Measurements from ENCODE around the gene PIH1D2.
"Not testable (repeated sequence)": the region's sequence is repeated elsewhere in the genome, so short reads cannot be mapped to it uniquely, and the experiment has no call there.

The PIH1D2 gene

GRCh38 chr11:112100462-112100861 is 26.6 kb upstream of the PIH1D2 start:
- H3K9me3 ChIP-seq (ENCODE audit: control insufficient read depth, insufficient read depth, low read length): no peaks in the 10 kb centered on the region
- H3K27ac ChIP-seq (ENCODE audit: low read length): no peak overlapping the region
- no CpG with 5 or more reads among the region's 2 CpGs for WGBS (ENCODE audit: insufficient coverage, insufficient read length)
- H3K4me3 ChIP-seq (ENCODE audit: low read length): no peak overlapping the region
- H3K36me3 ChIP-seq (ENCODE audit: control insufficient read depth, insufficient read depth, low read length): peaks cover 4% of the 10 kb centered on the region; the same call in 1 of the 2 replicates
- DNase-seq (ENCODE audit: low read depth, low spot score): no peak
- H3K27me3 ChIP-seq (ENCODE audit: control insufficient read depth, insufficient read depth, low read length): no peaks in the 10 kb centered on the region
- no peaks in the 10 kb centered on the region for H3K4me1 ChIP-seq (ENCODE audit: control insufficient read depth, insufficient read depth, low read length)

GRCh38 chr11:112097734-112098528 is 24.1 kb upstream of the PIH1D2 start:
- peaks cover 4% of the 10 kb centered on the region; the same call in 1 of the 2 replicates for H3K36me3 ChIP-seq (ENCODE audit: control insufficient read depth, insufficient read depth, low read length)
- WGBS (ENCODE audit: insufficient coverage, insufficient read length): no CpG with 5 or more reads among the region's 11 CpGs
- H3K4me1 ChIP-seq (ENCODE audit: control insufficient read depth, insufficient read depth, low read length): no peaks in the 10 kb centered on the region
- H3K9me3 ChIP-seq (ENCODE audit: control insufficient read depth, insufficient read depth, low read length): no peaks in the 10 kb centered on the region
- H3K27ac ChIP-seq (ENCODE audit: low read length): no peak overlapping the region
- no peaks in the 10 kb centered on the region for H3K27me3 ChIP-seq (ENCODE audit: control insufficient read depth, insufficient read depth, low read length)
- H3K4me3 ChIP-seq (ENCODE audit: low read length): no peak overlapping the region
- no peak for DNase-seq (ENCODE audit: low read depth, low spot score)

- no peaks in the 10 kb centered on the region for H3K9me3 ChIP-seq (ENCODE audit: control insufficient read depth, insufficient read depth, low read length)
- H3K27me3 ChIP-seq (ENCODE audit: control insufficient read depth, insufficient read depth, low read length): no peaks in the 10 kb centered on the region
- DNase-seq (ENCODE audit: low read depth, low spot score): no peak
- peaks cover 4% of the 10 kb centered on the region; the same call in 1 of the 2 replicates for H3K36me3 ChIP-seq (ENCODE audit: control insufficient read depth, insufficient read depth, low read length)
- H3K27ac ChIP-seq (ENCODE audit: low read length): no peak overlapping the region
- no peaks in the 10 kb centered on the region for H3K4me1 ChIP-seq (ENCODE audit: control insufficient read depth, insufficient read depth, low read length)
- no peak overlapping the region for H3K4me3 ChIP-seq (ENCODE audit: low read length)
Measured at GRCh38 chr11:112096194-112096593, 22.4 kb upstream of the PIH1D2 start.

- WGBS (ENCODE audit: insufficient coverage, insufficient read length): no CpG with 5 or more reads among the region's 2 CpGs
- H3K36me3 ChIP-seq (ENCODE audit: control insufficient read depth, insufficient read depth, low read length); H3K27ac ChIP-seq (ENCODE audit: low read length); H3K9me3 ChIP-seq (ENCODE audit: control insufficient read depth, insufficient read depth, low read length); H3K4me1 ChIP-seq (ENCODE audit: control insufficient read depth, insufficient read depth, low read length); DNase-seq (ENCODE audit: low read depth, low spot score); H3K27me3 ChIP-seq (ENCODE audit: control insufficient read depth, insufficient read depth, low read length); H3K4me3 ChIP-seq (ENCODE audit: low read length): not testable (repeated sequence)
Measured at GRCh38 chr11:112095302-112095701, 21.5 kb upstream of the PIH1D2 start.

- DNase-seq (ENCODE audit: low read depth, low spot score): no peak
- Histone ChIP-seq H3K36me3 (ENCODE audit: control insufficient read depth, insufficient read depth, low read length) (peaks cover 14% of the 10 kb centered on the region; the same call in 1 of the 2 replicates), H3K27ac (ENCODE audit: low read length) (no peak overlapping the region), H3K4me3 (ENCODE audit: low read length) (peak overlapping the region; percentile 81), H3K27me3 (ENCODE audit: control insufficient read depth, insufficient read depth, low read length) (no peaks in the 10 kb centered on the region), H3K4me1 (ENCODE audit: control insufficient read depth, insufficient read depth, low read length) (no peaks in the 10 kb centered on the region), H3K9me3 (ENCODE audit: control insufficient read depth, insufficient read depth, low read length) (no peaks in the 10 kb centered on the region)
- WGBS (ENCODE audit: insufficient coverage, insufficient read length): no CpG with 5 or more reads among the region's 10 CpGs
Measured at GRCh38 chr11:112087212-112087611, 13.4 kb upstream of the PIH1D2 start.

GRCh38 chr11:112086422-112087191 is 12.8 kb upstream of the PIH1D2 start, which contains the start of the genes SDHD and TIMM8B:
Gene SDHD, plus strand, starts transcription at chr11:112086873. Its CDS starts 35 bp downstream, at chr11:112086908.
Gene TIMM8B, minus strand, starts transcription at chr11:112086756. Its CDS starts 33 bp downstream, at chr11:112086723.
- Histone ChIP-seq H3K36me3 (ENCODE audit: control insufficient read depth, insufficient read depth, low read length) (peaks cover 14% of the 10 kb centered on the region; the same call in 1 of the 2 replicates), H3K9me3 (ENCODE audit: control insufficient read depth, insufficient read depth, low read length) (no peaks in the 10 kb centered on the region), H3K4me3 (ENCODE audit: low read length) (peak within 1 kb of the TSS; percentile 81), H3K4me1 (ENCODE audit: control insufficient read depth, insufficient read depth, low read length) (no peaks in the 10 kb centered on the region), H3K27me3 (ENCODE audit: control insufficient read depth, insufficient read depth, low read length) (no peaks in the 10 kb centered on the region), H3K27ac (ENCODE audit: low read length) (no peak within 1 kb of the TSS)
- WGBS (ENCODE audit: insufficient coverage, insufficient read length): no CpG with 5 or more reads among the region's 45 CpGs
- peak; percentile 89 for DNase-seq (ENCODE audit: low read depth, low spot score)

GRCh38 chr11:112085822-112086421 is 12.1 kb upstream of the PIH1D2 start:
- H3K27ac ChIP-seq (ENCODE audit: low read length): no peak overlapping the region
- peak overlapping the region; percentile 81 for H3K4me3 ChIP-seq (ENCODE audit: low read length)
- no peaks in the 10 kb centered on the region for H3K27me3 ChIP-seq (ENCODE audit: control insufficient read depth, insufficient read depth, low read length)
- no peaks in the 10 kb centered on the region for H3K9me3 ChIP-seq (ENCODE audit: control insufficient read depth, insufficient read depth, low read length)
- no CpG with 5 or more reads among the region's 19 CpGs for WGBS (ENCODE audit: insufficient coverage, insufficient read length)
- peaks cover 14% of the 10 kb centered on the region; the same call in 1 of the 2 replicates for H3K36me3 ChIP-seq (ENCODE audit: control insufficient read depth, insufficient read depth, low read length)
- no peaks in the 10 kb centered on the region for H3K4me1 ChIP-seq (ENCODE audit: control insufficient read depth, insufficient read depth, low read length)
- no peak for DNase-seq (ENCODE audit: low read depth, low spot score)

- no peak overlapping the region for H3K27ac ChIP-seq (ENCODE audit: low read length)
- no CpG with 5 or more reads among the region's 4 CpGs for WGBS (ENCODE audit: insufficient coverage, insufficient read length)
- DNase-seq (ENCODE audit: low read depth, low spot score): no peak
- H3K9me3 ChIP-seq (ENCODE audit: control insufficient read depth, insufficient read depth, low read length): no peaks in the 10 kb centered on the region
- H3K36me3 ChIP-seq (ENCODE audit: control insufficient read depth, insufficient read depth, low read length): peaks cover 12% of the 10 kb centered on the region; the same call in 1 of the 2 replicates
- H3K27me3 ChIP-seq (ENCODE audit: control insufficient read depth, insufficient read depth, low read length): no peaks in the 10 kb centered on the region
- no peaks in the 10 kb centered on the region for H3K4me1 ChIP-seq (ENCODE audit: control insufficient read depth, insufficient read depth, low read length)
- H3K4me3 ChIP-seq (ENCODE audit: low read length): no peak overlapping the region
Measured at GRCh38 chr11:112082729-112083128, 8.9 kb upstream of the PIH1D2 start.

- Histone ChIP-seq H3K4me1 (ENCODE audit: control insufficient read depth, insufficient read depth, low read length) (no peaks in the 10 kb centered on the region), H3K27ac (ENCODE audit: low read length) (no peak overlapping the region), H3K27me3 (ENCODE audit: control insufficient read depth, insufficient read depth, low read length) (no peaks in the 10 kb centered on the region), H3K4me3 (ENCODE audit: low read length) (no peak overlapping the region), H3K36me3 (ENCODE audit: control insufficient read depth, insufficient read depth, low read length) (peaks cover 7% of the 10 kb centered on the region; the same call in 1 of the 2 replicates), H3K9me3 (ENCODE audit: control insufficient read depth, insufficient read depth, low read length) (no peaks in the 10 kb centered on the region)
- no CpG with 5 or more reads among the region's 1 CpG for WGBS (ENCODE audit: insufficient coverage, insufficient read length)
- no peak for DNase-seq (ENCODE audit: low read depth, low spot score)
Measured at GRCh38 chr11:112062923-112063322, 10.9 kb downstream of the PIH1D2 start.

GRCh38 chr11:112058103-112058502 is 15.7 kb downstream of the PIH1D2 start:
- no CpG with 5 or more reads among the region's 1 CpG for WGBS (ENCODE audit: insufficient coverage, insufficient read length)
- H3K36me3 ChIP-seq (ENCODE audit: control insufficient read depth, insufficient read depth, low read length): peaks cover 7% of the 10 kb centered on the region; the same call in 1 of the 2 replicates
- H3K4me1 ChIP-seq (ENCODE audit: control insufficient read depth, insufficient read depth, low read length): no peaks in the 10 kb centered on the region

More at GRCh38 chr11:112058103-112058502, 15.7 kb downstream of the PIH1D2 start:
- H3K4me3 ChIP-seq (ENCODE audit: low read length): no peak overlapping the region
- H3K27ac ChIP-seq (ENCODE audit: low read length): no peak overlapping the region
- DNase-seq (ENCODE audit: low read depth, low spot score): no peak
- no peaks in the 10 kb centered on the region for H3K9me3 ChIP-seq (ENCODE audit: control insufficient read depth, insufficient read depth, low read length)
- no peaks in the 10 kb centered on the region for H3K27me3 ChIP-seq (ENCODE audit: control insufficient read depth, insufficient read depth, low read length)

All from iPS DF 6.9 (cell line).